Calu3 (cell line): ENCODE measurements around the gene ZKSCAN3. TPM values are rescaled to one million over a fixed set of nuclear protein-coding genes. Genes with fewer than 3 reads are reported as not detected.

Experiments
- BruUV-seq: library from RNA; stranded (reverse); fragments of 400-500 nt; replicated peaks from 2 replicates; lab custom pipeline; 2021; lab: Mats Ljungman, UMichigan
- CTCF ChIA-PET: fragments of 300-600 bp; sonication (Branson Sonifier 250); formaldehyde crosslinking; loops from one replicate; lab custom pipeline; 2022; ENCODE audit warnings: antibody characterized with exemption; lab: Charles Lee
- DNase-seq: peaks from one replicate; pipeline ENCODE4 v3.0.0; 2022
- H3K27ac Mint-ChIP-seq: one replicate; pipeline ENCODE4 v1.8.0; 2022; ENCODE audit warnings: mixed read lengths; ENCODE audit not compliant: unreplicated experiment
- H3K27me3 Mint-ChIP-seq: one replicate; pipeline ENCODE4 v1.8.0; 2022; ENCODE audit warnings: mixed read lengths; ENCODE audit not compliant: unreplicated experiment
- H3K36me3 Mint-ChIP-seq: one replicate; pipeline ENCODE4 v1.8.0; 2022; ENCODE audit warnings: mild to moderate bottlenecking, moderate library complexity, mixed read lengths; ENCODE audit not compliant: insufficient read depth, unreplicated experiment
- H3K4me1 Mint-ChIP-seq: one replicate; pipeline ENCODE4 v1.8.0; 2022; ENCODE audit warnings: mild to moderate bottlenecking, low read depth, mixed read lengths; ENCODE audit not compliant: unreplicated experiment
- H3K4me3 Mint-ChIP-seq: one replicate; pipeline ENCODE4 v1.8.0; 2022; ENCODE audit warnings: mild to moderate bottlenecking, low read depth, moderate library complexity, mixed read lengths; ENCODE audit not compliant: unreplicated experiment
- H3K9me3 Mint-ChIP-seq: one replicate; pipeline ENCODE4 v1.8.0; 2022; ENCODE audit warnings: low read depth, mixed read lengths; ENCODE audit not compliant: unreplicated experiment
- intact Hi-C: fragments of 100-400 bp; cut with micrococcal nuclease; formaldehyde crosslinking; loops from one replicate; pipeline ENCODE4 v1.10.0; 2022; ENCODE audit not compliant: unreplicated experiment
- total RNA-seq: library from RNA; stranded (reverse); gene quantifications from 2 replicates; pipeline ENCODE4 v1.2.3, GENCODE V29; 2022
- TF ChIP-seq, protein P1 (sequence below): fragments of 200-600 bp; IDR thresholded peaks from one replicate; pipeline ENCODE4 v1.8.0; 2022; ENCODE audit warnings: antibody characterized with exemption; ENCODE audit not compliant: unreplicated experiment

Gene ZKSCAN3
- total RNA-seq, 1 experiment from 2014 or later: 7.8 TPM

DNA sequence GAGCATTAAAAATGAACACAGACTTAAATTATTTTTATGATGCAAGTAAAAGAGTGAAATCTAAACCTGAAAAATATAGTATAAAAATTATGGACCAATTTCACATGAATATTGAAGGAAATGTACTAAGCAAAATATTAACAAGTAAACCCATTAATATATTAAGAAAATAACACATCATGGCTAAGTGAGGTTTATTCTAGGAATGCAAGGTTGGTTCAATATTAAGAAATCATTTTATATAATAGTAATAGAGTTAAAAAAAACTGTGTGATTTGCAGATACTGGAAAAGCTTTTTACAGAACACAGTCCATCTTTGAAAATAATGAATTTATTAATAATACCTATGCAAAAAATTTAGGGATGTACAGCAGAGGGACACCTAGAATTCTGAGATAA is 28.9 kb downstream of the ZKSCAN3 start:
- Mint-ChIP-seq H3K4me1 (peaks cover 13% of the 10 kb centered on the region), H3K36me3 (peaks cover 26% of the 10 kb centered on the region), H3K27ac (no peak overlapping the region), H3K4me3 (no peak overlapping the region), H3K9me3 (peaks cover 8% of the 10 kb centered on the region), H3K27me3 (no peaks in the 10 kb centered on the region)
- TF ChIP-seq, protein P1, sequence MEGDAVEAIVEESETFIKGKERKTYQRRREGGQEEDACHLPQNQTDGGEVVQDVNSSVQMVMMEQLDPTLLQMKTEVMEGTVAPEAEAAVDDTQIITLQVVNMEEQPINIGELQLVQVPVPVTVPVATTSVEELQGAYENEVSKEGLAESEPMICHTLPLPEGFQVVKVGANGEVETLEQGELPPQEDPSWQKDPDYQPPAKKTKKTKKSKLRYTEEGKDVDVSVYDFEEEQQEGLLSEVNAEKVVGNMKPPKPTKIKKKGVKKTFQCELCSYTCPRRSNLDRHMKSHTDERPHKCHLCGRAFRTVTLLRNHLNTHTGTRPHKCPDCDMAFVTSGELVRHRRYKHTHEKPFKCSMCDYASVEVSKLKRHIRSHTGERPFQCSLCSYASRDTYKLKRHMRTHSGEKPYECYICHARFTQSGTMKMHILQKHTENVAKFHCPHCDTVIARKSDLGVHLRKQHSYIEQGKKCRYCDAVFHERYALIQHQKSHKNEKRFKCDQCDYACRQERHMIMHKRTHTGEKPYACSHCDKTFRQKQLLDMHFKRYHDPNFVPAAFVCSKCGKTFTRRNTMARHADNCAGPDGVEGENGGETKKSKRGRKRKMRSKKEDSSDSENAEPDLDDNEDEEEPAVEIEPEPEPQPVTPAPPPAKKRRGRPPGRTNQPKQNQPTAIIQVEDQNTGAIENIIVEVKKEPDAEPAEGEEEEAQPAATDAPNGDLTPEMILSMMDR: no peak
- no TSS peak for BruUV-seq
- intact Hi-C loops: no loop called here
- CTCF ChIA-PET: no interaction called here
- no peak for DNase-seq

- no peak overlapping the region for H3K27ac Mint-ChIP-seq
- BruUV-seq: no TSS peak
- TF ChIP-seq, protein P1: no peak
- no peaks in the 10 kb centered on the region for H3K27me3 Mint-ChIP-seq
- no peak for DNase-seq
- intact Hi-C loops: loop anchor here (5.0 kb wide), 1 partner anchor 207 kb away; a partner anchor contains a TSS
- CTCF ChIA-PET: no interaction called here
- no peak overlapping the region for H3K4me3 Mint-ChIP-seq
- peaks cover 13% of the 10 kb centered on the region for H3K4me1 Mint-ChIP-seq
- H3K9me3 Mint-ChIP-seq: peaks cover 8% of the 10 kb centered on the region
- H3K36me3 Mint-ChIP-seq: peaks cover 26% of the 10 kb centered on the region
Measured at GRCh38 chr6:28380381-28380780, 30.6 kb downstream of the ZKSCAN3 start.

DNA sequence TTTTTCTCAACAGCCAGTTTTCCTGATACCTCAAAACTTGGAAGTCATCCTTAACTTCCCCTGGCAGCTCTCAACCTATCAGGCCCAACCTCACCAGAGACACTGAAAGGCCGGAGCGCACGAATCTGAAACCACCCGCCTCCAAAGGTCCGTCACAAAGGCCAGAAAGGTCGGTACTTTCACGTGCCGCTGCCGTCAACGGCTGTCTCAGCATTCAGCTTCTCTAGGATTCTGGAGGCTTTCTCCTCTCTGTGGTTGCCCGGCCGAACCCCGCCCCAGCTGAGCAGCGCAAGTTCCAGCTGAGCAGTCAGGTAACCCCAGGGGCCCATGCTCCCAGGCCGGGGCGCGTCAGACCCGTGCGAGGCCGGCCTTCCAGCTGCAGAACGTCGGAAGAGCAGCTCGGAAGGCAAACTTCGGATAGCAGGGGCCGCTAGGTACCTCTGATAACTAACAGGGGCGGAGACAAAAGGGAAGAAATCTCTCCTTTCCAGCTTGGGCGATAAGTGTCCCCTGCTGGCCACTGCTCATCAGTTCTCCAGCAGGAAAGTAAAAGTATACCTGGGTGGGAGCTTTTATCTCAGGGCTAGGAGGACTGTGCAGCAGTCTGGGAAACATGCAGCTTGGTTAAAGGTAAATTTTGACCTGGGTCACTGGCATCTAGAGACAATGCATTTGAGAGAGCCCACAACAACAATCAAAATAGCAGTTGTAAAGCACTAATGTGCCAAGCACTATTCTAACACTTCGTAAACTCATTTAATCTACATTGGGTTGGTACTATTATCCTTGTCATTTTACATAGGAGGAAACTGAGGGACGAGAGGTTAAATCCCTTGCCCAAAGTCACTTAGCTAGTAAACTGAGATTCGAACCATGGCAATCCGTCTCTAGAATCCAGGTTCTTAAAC is 33.7 kb downstream of the ZKSCAN3 start:
- CTCF ChIA-PET: interaction anchor here (0.5 to 1.8 kb wide), 9 partner anchors 10 to 165 kb away, joined by 3 to 14 read pairs (median 4); partner anchors contain the start of genes ZKSCAN4 and ZSCAN12

DNA sequence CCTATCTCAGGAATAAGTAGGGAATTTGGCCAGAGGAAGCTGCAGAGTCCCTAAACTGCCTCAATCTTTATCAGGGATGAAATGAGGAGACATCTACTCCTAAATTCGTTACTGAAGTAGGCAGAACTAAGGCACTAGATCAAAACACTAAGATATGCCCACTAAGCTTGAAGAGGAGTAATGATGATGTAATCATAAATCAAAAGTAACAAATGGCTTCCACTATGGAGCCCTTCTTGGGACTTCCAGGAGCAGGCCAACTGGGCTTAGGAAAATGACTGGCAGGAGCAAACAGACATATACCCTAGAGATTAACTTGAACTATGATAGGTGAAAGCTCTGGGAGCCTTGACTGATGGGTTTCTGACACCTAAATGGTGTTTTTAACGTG is 34.4 kb downstream of the ZKSCAN3 start:
- peak overlapping the region; percentile 85 for H3K4me3 Mint-ChIP-seq
- peaks cover 26% of the 10 kb centered on the region for H3K36me3 Mint-ChIP-seq
- no peak overlapping the region for H3K27ac Mint-ChIP-seq
- no TSS peak for BruUV-seq
- TF ChIP-seq, protein P1: no peak
- peaks cover 13% of the 10 kb centered on the region for H3K4me1 Mint-ChIP-seq
- H3K27me3 Mint-ChIP-seq: no peaks in the 10 kb centered on the region
- intact Hi-C loops: loop anchor here (5.0 kb wide), 1 partner anchor 203 kb away; a partner anchor contains a TSS
- H3K9me3 Mint-ChIP-seq: peaks cover 8% of the 10 kb centered on the region
- CTCF ChIA-PET: interaction anchor here (0.7 to 1.8 kb wide), 5 partner anchors 12 to 158 kb away, joined by 4 to 14 read pairs (median 7); partner anchors contain the start of genes ZKSCAN4 and ZSCAN12
- DNase-seq: no peak

More for the DNA sequence above, 33.7 kb downstream of the ZKSCAN3 start:
- Mint-ChIP-seq H3K4me3 (peak overlapping the region; percentile 85), H3K4me1 (peaks cover 13% of the 10 kb centered on the region), H3K36me3 (peaks cover 26% of the 10 kb centered on the region), H3K27ac (peak overlapping the region; percentile 88), H3K27me3 (no peaks in the 10 kb centered on the region), H3K9me3 (peaks cover 8% of the 10 kb centered on the region)
- TF ChIP-seq, protein P1: peak; percentile 77
- intact Hi-C loops: loop anchor here (1.0 to 5.0 kb wide), 3 partner anchors 27 to 259 kb away; partner anchors contain the start of gene ZSCAN16
- no TSS peak for BruUV-seq
- peak; percentile 90 for DNase-seq
